ENCODE data around the gene LRRC23.
A peak's percentile ranks its signal among the peaks of the same experiment; 100 is the strongest.
"Not testable (repeated sequence)": the region's sequence is repeated elsewhere in the genome, so short reads cannot be mapped to it uniquely, and the experiment has no call there.

Gene LRRC23

DNA sequence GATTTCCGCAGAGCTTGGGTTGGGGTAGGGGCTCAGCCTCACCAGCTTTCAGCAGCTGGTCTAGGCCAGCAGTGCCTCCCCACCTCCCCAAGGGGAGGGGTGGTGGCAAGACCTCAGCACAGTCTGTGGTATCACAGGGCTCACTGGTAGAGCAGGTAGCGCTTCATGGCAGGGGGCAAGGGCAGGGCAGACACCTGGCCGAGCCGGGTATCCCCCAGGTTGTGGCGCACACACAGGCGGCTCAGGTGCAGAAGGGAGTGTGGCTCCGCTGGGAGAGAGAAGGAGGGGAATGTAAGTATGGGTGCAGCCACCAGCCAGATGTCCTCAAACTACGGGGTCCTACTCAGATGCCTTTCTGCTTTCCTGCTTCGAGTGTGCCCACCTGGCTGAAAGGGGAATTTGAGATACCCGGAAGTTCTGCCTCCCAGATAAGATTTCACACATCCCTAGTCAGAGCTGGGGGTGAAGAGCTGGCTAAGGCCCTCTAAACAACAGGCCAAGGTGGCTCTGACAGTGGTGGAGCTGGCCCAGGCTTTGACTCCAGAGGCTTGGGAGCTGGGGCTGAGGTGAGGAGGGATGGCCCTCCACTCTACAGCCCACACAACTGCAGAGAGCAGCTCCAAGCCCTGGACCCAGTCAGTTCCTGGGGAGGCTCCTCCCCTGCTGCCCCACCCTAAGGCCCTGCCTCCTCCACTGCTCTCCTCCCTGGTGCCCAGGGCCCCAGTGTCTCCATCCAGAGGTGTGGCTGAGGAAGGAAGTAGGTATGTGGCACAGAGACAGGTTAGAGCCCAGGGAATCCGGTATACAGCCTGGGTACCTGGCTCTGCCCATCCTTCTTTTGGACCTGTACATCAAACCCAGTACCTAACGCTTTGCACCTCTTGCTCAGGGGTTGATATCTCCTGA is 33.3 kb upstream of the LRRC23 start:
- intact Hi-C loops (cut with DNase I; ENCODE audit: low total_unique reads), result no loop called here
- no peak for TF ChIP-seq CTCF (IDR thresholded peaks at IDR 0.05)
- DNase-seq, result no peak

GRCh38 chr12:6872073-6873048 is 32.3 kb upstream of the LRRC23 start:
- DNase-seq, result peak; percentile 85 to 91
- TF ChIP-seq CTCF (IDR thresholded peaks at IDR 0.05), result peak; percentile 82 to 98
- no peaks in the 10 kb centered on the region for H3K27me3 ChIP-seq
- peaks cover 10 to 28% (median 21%) of the 10 kb centered on the region in 3 donors for H3K36me3 ChIP-seq
- H3K9me3 ChIP-seq, result no peaks in the 10 kb centered on the region
- H3K27ac ChIP-seq, result peak overlapping the region; percentile 86 to 88
- peaks cover 0 to 52% (median 38%) of the 10 kb centered on the region in 4 donors for H3K4me1 ChIP-seq
- peak overlapping the region; percentile 73 to 76 for H3K4me3 ChIP-seq
- intact Hi-C loops (cut with DNase I; ENCODE audit: low total_unique reads), result no loop called here

More for the DNA sequence above, 33.3 kb upstream of the LRRC23 start:
- H3K4me3 ChIP-seq, result peak overlapping the region; percentile 73 to 76
- H3K9me3 ChIP-seq, result no peaks in the 10 kb centered on the region
- no peaks in the 10 kb centered on the region for H3K27me3 ChIP-seq
- peaks cover 0 to 59% (median 44%) of the 10 kb centered on the region in 4 donors for H3K4me1 ChIP-seq
- H3K27ac ChIP-seq, result peak overlapping the region; percentile 86 to 88
- peaks cover 10 to 28% (median 21%) of the 10 kb centered on the region in 3 donors for H3K36me3 ChIP-seq

GRCh38 chr12:6873094-6874014 is 31.3 kb upstream of the LRRC23 start, which contains the start of gene SPSB2:
SPSB2 (minus strand) TSS chr12:6873303; CDS start chr12:6872901, 402 bp downstream.
- Histone ChIP-seq H3K27ac (peak within 1 kb of the TSS; percentile 86 to 88), H3K27me3 (no peaks in the 10 kb centered on the region), H3K4me1 (peaks cover 0 to 48% (median 37%) of the 10 kb centered on the region in 4 donors), H3K9me3 (no peaks in the 10 kb centered on the region), H3K4me3 (peak within 1 kb of the TSS; percentile 73 to 76), H3K36me3 (peaks cover 10 to 28% (median 21%) of the 10 kb centered on the region in 3 donors)
- intact Hi-C loops (cut with DNase I; ENCODE audit: low total_unique reads), result no loop called here
- TF ChIP-seq CTCF (IDR thresholded peaks at IDR 0.05), result no peak
- DNase-seq, result peak; percentile 96 to 99

DNA sequence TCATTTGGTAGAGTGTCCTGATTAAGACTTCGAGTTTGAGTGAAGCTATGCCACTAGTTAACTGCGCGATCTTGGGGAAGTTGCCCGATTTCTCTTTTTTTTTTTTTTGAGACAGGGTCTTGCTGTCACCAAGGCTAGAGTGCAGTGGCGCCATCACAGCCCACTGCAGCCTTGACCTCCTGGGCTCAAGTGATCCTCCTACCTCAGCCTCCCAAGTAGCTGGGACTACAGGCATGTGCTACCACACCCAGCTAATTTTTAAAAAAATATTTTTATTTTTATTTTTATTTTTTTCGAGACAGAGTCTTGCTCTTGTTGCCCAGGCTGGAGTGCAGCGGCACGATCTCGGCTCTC is 30.6 kb upstream of the LRRC23 start:
- H3K27me3 ChIP-seq; intact Hi-C loops (cut with DNase I; ENCODE audit: low total_unique reads); DNase-seq; H3K9me3 ChIP-seq: not testable (repeated sequence)
- Histone ChIP-seq H3K4me3 (peak overlapping the region; percentile 73 to 76), H3K4me1 (peaks cover 0 to 42% (median 31%) of the 10 kb centered on the region in 4 donors), H3K36me3 (peaks cover 10 to 28% (median 21%) of the 10 kb centered on the region in 3 donors), H3K27ac (peak overlapping the region; percentile 86 to 88)

GRCh38 chr12:6879824-6880223 is 24.8 kb upstream of the LRRC23 start:
- H3K36me3 ChIP-seq, result peaks cover 8 to 34% (median 23%) of the 10 kb centered on the region in 3 donors
- H3K27me3 ChIP-seq; DNase-seq; intact Hi-C loops (cut with DNase I; ENCODE audit: low total_unique reads); H3K4me1 ChIP-seq; H3K4me3 ChIP-seq; H3K27ac ChIP-seq; H3K9me3 ChIP-seq: not testable (repeated sequence)

All from tibial artery (tissue), 4 donors.